ENCODE results near the gene ZNF525. TPM values are rescaled to one million over a fixed set of nuclear protein-coding genes. Genes with fewer than 3 reads are reported as not detected.

ZNF525 gene
- total RNA-seq, 1 experiment from 2014 or later = 10.2 TPM

- H3K4me2 ChIP-seq (ENCODE audit: low read length) = no peak overlapping the region
- ATAC-seq = no peak
- H3K79me2 ChIP-seq (ENCODE audit: insufficient read depth, low read length) = peaks cover 4% of the 10 kb centered on the region; the same call in 1 of the 2 replicates
- H3K36me3 ChIP-seq (ENCODE audit: control insufficient read depth in 1 of 2, insufficient read depth in 2 of 2, low read length in 2 of 2) = no peaks in the 10 kb centered on the region; a peak in 1 of 4 replicates
- no peak overlapping the region for H3K4me3 ChIP-seq (replicated peaks in 1 of 2; ENCODE audit: low read depth in 1 of 2, low read length in 2 of 2)
- TF ChIP-seq MAX (IDR thresholded peaks at IDR 0.05) (no peak), JUND (IDR thresholded peaks at IDR 0.05) (no peak), CBX3 (IDR thresholded peaks at IDR 0.05; ENCODE audit: low read depth) (no peak), TCF7L2 (IDR thresholded peaks at IDR 0.05; ENCODE audit: borderline replicate concordance, extremely low read depth, insufficient read depth, insufficient read length) (no peak), CEBPB (IDR thresholded peaks at IDR 0.05; ENCODE audit: low read depth) (no peak)
- H4K20me1 ChIP-seq (ENCODE audit: insufficient read depth) = no peaks in the 10 kb centered on the region
- H3K4me1 ChIP-seq (ENCODE audit: control insufficient read depth in 1 of 2, insufficient read depth in 2 of 2, low read length in 2 of 2) = peaks cover 0 to 9% of the 10 kb centered on the region in 2 experiments; a peak in 1 of 4 replicates
- CTCF ChIA-PET = no interaction called here
- BruUV-seq (replicated peaks) = no TSS peak
- intact Hi-C loops (cut with micrococcal nuclease) = loop anchor here (5.0 kb wide), 1 partner anchor 35 kb away; the partner anchor contains the start of gene ZNF525
- no peak for DNase-seq (ENCODE audit: low read depth, low spot score)
- no peak overlapping the region for H2AFZ ChIP-seq (ENCODE audit: low read depth, low read length, poor library complexity, severe bottlenecking)
- no peaks in the 10 kb centered on the region for H3K27me3 ChIP-seq (ENCODE audit: insufficient read depth, low read length)
- no peak overlapping the region for H3K9ac ChIP-seq (ENCODE audit: low read length)
- no peaks in the 10 kb centered on the region for H3K9me2 ChIP-seq (ENCODE audit: insufficient read depth)
- POLR2A ChIA-PET = no interaction called here
- H3K9me3 ChIP-seq (ENCODE audit: control insufficient read depth in 1 of 2, insufficient read depth in 1 of 2, low read depth in 1 of 2, low read length in 2 of 2) = no peaks in the 10 kb centered on the region; a peak in 1 of 4 replicates
- RAD21 ChIA-PET (ENCODE audit: low non-redundant PET in 1 of 2, low total read pairs in 2 of 2, uncharacterized antibody in 2 of 2, unreplicated experiment in 2 of 2) = no interaction called here
- no peak overlapping the region for H3K27ac ChIP-seq (ENCODE audit: low read depth, low read length)
These were observed 33.0 kb upstream of the ZNF525 start for GRCh38 chr19:53332484-53332883.

GRCh38 chr19:53333066-53333462, 32.4 kb upstream of the ZNF525 start:
- ATAC-seq = peak; percentile 19
- Histone ChIP-seq H3K4me3 (replicated peaks in 1 of 2; ENCODE audit: low read depth in 1 of 2, low read length in 2 of 2) (peak overlapping the region; percentile 64 to 70), H3K36me3 (ENCODE audit: control insufficient read depth in 1 of 2, insufficient read depth in 2 of 2, low read length in 2 of 2) (no peaks in the 10 kb centered on the region; a peak in 1 of 4 replicates), H3K4me2 (ENCODE audit: low read length) (peak overlapping the region; percentile 93), H3K79me2 (ENCODE audit: insufficient read depth, low read length) (peaks cover 4% of the 10 kb centered on the region; the same call in 1 of the 2 replicates), H4K20me1 (ENCODE audit: insufficient read depth) (no peaks in the 10 kb centered on the region), H3K27me3 (ENCODE audit: insufficient read depth, low read length) (no peaks in the 10 kb centered on the region), H3K27ac (ENCODE audit: low read depth, low read length) (peak overlapping the region; percentile 59; the same call in 1 of the 2 replicates), H3K4me1 (ENCODE audit: control insufficient read depth in 1 of 2, insufficient read depth in 2 of 2, low read length in 2 of 2) (peaks cover 0 to 9% of the 10 kb centered on the region in 2 experiments; a peak in 1 of 4 replicates), H2AFZ (ENCODE audit: low read depth, low read length, poor library complexity, severe bottlenecking) (peak overlapping the region; percentile 78), H3K9me2 (ENCODE audit: insufficient read depth) (no peaks in the 10 kb centered on the region), H3K9ac (ENCODE audit: low read length) (no peak overlapping the region), H3K9me3 (ENCODE audit: control insufficient read depth in 1 of 2, insufficient read depth in 1 of 2, low read depth in 1 of 2, low read length in 2 of 2) (no peaks in the 10 kb centered on the region; a peak in 1 of 4 replicates)
- intact Hi-C loops (cut with micrococcal nuclease) = loop anchor here (5.0 kb wide), 1 partner anchor 34 kb away; the partner anchor contains the start of gene ZNF525
- no TSS peak for BruUV-seq (replicated peaks)
- ChIA-PET RAD21 (ENCODE audit: low non-redundant PET in 1 of 2, low total read pairs in 2 of 2, uncharacterized antibody in 2 of 2, unreplicated experiment in 2 of 2) (no interaction called here), POLR2A (no interaction called here), CTCF (no interaction called here)
- DNase-seq (ENCODE audit: low read depth, low spot score) = no peak
- TF ChIP-seq JUND (IDR thresholded peaks at IDR 0.05) (no peak), ELF1 (IDR thresholded peaks at IDR 0.05; ENCODE audit: borderline replicate concordance, low read depth) (no peak), EZH2phosphoT487 (IDR thresholded peaks at IDR 0.05; ENCODE audit: borderline replicate concordance) (no peak), SRF (IDR thresholded peaks at IDR 0.05; ENCODE audit: low read depth) (no peak)

Measured in HCT116 (cell line).